ENCODE data around the gene TEX52. TPM values are rescaled to one million over a fixed set of nuclear protein-coding genes. Genes with fewer than 3 reads are reported as not detected.

Gene TEX52
- total and polyA plus RNA-seq, 10 of the 15 experiments (the other 5 are each of a cell fraction or from before 2014, with no cell fraction given) = 0.23 TPM; not detected in 9

GRCh38 chr12:2832550-2833127 is 24.2 kb downstream of the TEX52 start:
- ChIA-PET CTCF (no interaction called here), SMC1A (ENCODE audit: uncharacterized antibody, unreplicated experiment) (no interaction called here), POLR2A (no interaction called here), RAD21 (ENCODE audit: unreplicated experiment) (no interaction called here)
- no peak overlapping the region for H3K9ac ChIP-seq (ENCODE audit: control insufficient read depth, insufficient read depth, low read length)
- intact Hi-C loops (cut with micrococcal nuclease; ENCODE audit: unreplicated experiment) (no loop called here), in situ Hi-C loops (cut with MboI) (no loop called here)
- ATAC-seq (no peak), FAIRE-seq (no peak), DNase-seq (ENCODE audit: low read depth, low spot score) (no peak)
- no peaks in the 10 kb centered on the region for H3K27me3 ChIP-seq (replicated peaks in 1 of 2; ENCODE audit: control insufficient read depth in 2 of 2, insufficient read depth in 2 of 2, low read length in 1 of 2)
- H2AFZ ChIP-seq (ENCODE audit: control insufficient read depth, low read depth, low read length) = no peak overlapping the region
- H3K4me1 ChIP-seq (ENCODE audit: control insufficient read depth, insufficient read depth, low read length) = no peaks in the 10 kb centered on the region
- H3K4me3 ChIP-seq = no peak overlapping the region
- peaks cover 0 to 2% of the 10 kb centered on the region in 2 experiments; a peak in 2 of 4 replicates for H3K36me3 ChIP-seq (ENCODE audit: control insufficient read depth in 2 of 2, insufficient read depth in 2 of 2, low read length in 1 of 2)
- no TSS peak for BruUV-seq (replicated peaks)
- H3K9me3 ChIP-seq (replicated peaks; ENCODE audit: control insufficient read depth, insufficient read depth, low read length) = no peaks in the 10 kb centered on the region
- WGBS (ENCODE audit: insufficient coverage, insufficient replicate concordance, low lambda C conversion rate, missing lambda C conversion rate) = 97% methylated on average over 6 of the region's 6 CpGs
- no peak overlapping the region for H3K4me2 ChIP-seq (ENCODE audit: control insufficient read depth, insufficient read depth)
- H3K79me2 ChIP-seq (ENCODE audit: control insufficient read depth, insufficient read depth, low read length) = no peaks in the 10 kb centered on the region
- H3K27ac ChIP-seq (ENCODE audit: control insufficient read depth, insufficient read depth) = no peak overlapping the region
- H4K20me1 ChIP-seq (ENCODE audit: control insufficient read depth, insufficient read depth) = no peaks in the 10 kb centered on the region; the same call in 1 of the 2 replicates
- no peak for TF ChIP-seq MYC (IDR thresholded peaks at IDR 0.05; ENCODE audit: insufficient read depth, insufficient read length, insufficient replicate concordance, low read length, severe bottlenecking)
- no peak for TF ChIP-seq NFXL1 (IDR thresholded peaks at IDR 0.05; ENCODE audit: borderline replicate concordance)
- no peak for TF ChIP-seq FOS (IDR thresholded peaks at IDR 0.05; ENCODE audit: borderline replicate concordance, extremely low read depth, insufficient read length)
- no peak for TF ChIP-seq ZZZ3 (IDR thresholded peaks at IDR 0.05; ENCODE audit: control insufficient read depth, insufficient read length, low read depth)
- TF ChIP-seq TCF7 (IDR thresholded peaks at IDR 0.05; ENCODE audit: borderline replicate concordance) = no peak
- TF ChIP-seq ZNF217 (IDR thresholded peaks at IDR 0.05) = no peak

GRCh38 chr12:2829275-2829674 is 27.6 kb downstream of the TEX52 start:
- SMC1A ChIA-PET (ENCODE audit: uncharacterized antibody, unreplicated experiment) = no interaction called here
- FAIRE-seq (no peak), DNase-seq (ENCODE audit: low read depth, low spot score) (no peak), ATAC-seq (no peak)
- Histone ChIP-seq H3K4me1 (ENCODE audit: control insufficient read depth, insufficient read depth, low read length) (no peaks in the 10 kb centered on the region), H3K27me3 (replicated peaks in 1 of 2; ENCODE audit: control insufficient read depth in 2 of 2, insufficient read depth in 2 of 2, low read length in 1 of 2) (no peaks in the 10 kb centered on the region), H3K36me3 (ENCODE audit: control insufficient read depth in 2 of 2, insufficient read depth in 2 of 2, low read length in 1 of 2) (peaks cover 2 to 10% of the 10 kb centered on the region in 2 experiments), H4K20me1 (ENCODE audit: control insufficient read depth, insufficient read depth) (no peaks in the 10 kb centered on the region; the same call in 1 of the 2 replicates), H3K27ac (ENCODE audit: control insufficient read depth, insufficient read depth) (no peak overlapping the region), H3K4me2 (ENCODE audit: control insufficient read depth, insufficient read depth) (no peak overlapping the region), H2AFZ (ENCODE audit: control insufficient read depth, low read depth, low read length) (no peak overlapping the region), H3K9ac (ENCODE audit: control insufficient read depth, insufficient read depth, low read length) (no peak overlapping the region), H3K4me3 (no peak overlapping the region), H3K9me3 (replicated peaks; ENCODE audit: control insufficient read depth, insufficient read depth, low read length) (no peaks in the 10 kb centered on the region), H3K79me2 (ENCODE audit: control insufficient read depth, insufficient read depth, low read length) (no peaks in the 10 kb centered on the region)
- in situ Hi-C loops (cut with MboI) (no loop called here), intact Hi-C loops (cut with micrococcal nuclease; ENCODE audit: unreplicated experiment) (no loop called here)
- POLR2A ChIA-PET = no interaction called here
- BruUV-seq (replicated peaks) = no TSS peak
- 82% methylated on average over 6 of the region's 6 CpGs for WGBS (ENCODE audit: insufficient coverage, insufficient replicate concordance, low lambda C conversion rate, missing lambda C conversion rate)
- RAD21 ChIA-PET (ENCODE audit: unreplicated experiment) = no interaction called here
- CTCF ChIA-PET = no interaction called here
- TF ChIP-seq LARP7 (IDR thresholded peaks at IDR 0.05) = no peak
- no peak for TF ChIP-seq CREB1 (IDR thresholded peaks at IDR 0.05; ENCODE audit: low read depth)
- TF ChIP-seq SIN3A (IDR thresholded peaks at IDR 0.05; ENCODE audit: low read depth, low read length) = no peak
- no peak for TF ChIP-seq RELA (IDR thresholded peaks at IDR 0.05; ENCODE audit: borderline replicate concordance, partially characterized antibody)
- no peak for TF ChIP-seq RAD21 (IDR thresholded peaks at IDR 0.05; ENCODE audit: insufficient read depth, low read depth, low read length)
- no peak for TF ChIP-seq ZBTB11 (CRISPR knock-in tag; IDR thresholded peaks at IDR 0.05)
- no peak for TF ChIP-seq ZNF384 (IDR thresholded peaks at IDR 0.05; ENCODE audit: borderline replicate concordance, low read depth, low read length)
